IMR-90 (cell line): ENCODE measurements around the gene PHACTR3.

Experiments
- BHLHE40 ChIP-seq: fragments of 150-350 bp; IDR thresholded peaks from 2 replicates; pipeline ENCODE4 v1.6.1; 2016; ENCODE audit warnings: mild to moderate bottlenecking, low read depth, low read length
- CEBPB ChIP-seq: IDR thresholded peaks from 2 replicates; pipeline ENCODE4 v1.6.1; 2012; ENCODE audit warnings: low read depth, low read length, improper control_type of control experiment
- CHD1 ChIP-seq: IDR thresholded peaks from 2 replicates; pipeline ENCODE4 v1.6.1; 2012; ENCODE audit warnings: low read depth, low read length, improper control_type of control experiment
- CTCF ChIP-seq: conservative IDR thresholded peaks from 2 replicates; pipeline ENCODE4 v1.5.1; 2012; ENCODE audit warnings: mild to moderate bottlenecking, low read depth, low read length, improper control_type of control experiment
- ELK1 ChIP-seq: fragments of 150-350 bp; IDR thresholded peaks from 2 replicates; pipeline ENCODE4 v1.6.1; 2016; ENCODE audit warnings: low read depth, mild to moderate bottlenecking, low read length, moderate library complexity, borderline replicate concordance
- FOS ChIP-seq: fragments of 150-350 bp; IDR thresholded peaks from 2 replicates; pipeline ENCODE4 v1.6.1; 2016; ENCODE audit warnings: low read depth, low read length
- MAFK ChIP-seq: IDR thresholded peaks from 2 replicates; pipeline ENCODE4 v1.6.1; 2012; ENCODE audit warnings: low read depth, low read length, improper control_type of control experiment
- MAZ ChIP-seq: IDR thresholded peaks from 2 replicates; pipeline ENCODE4 v1.6.1; 2012; ENCODE audit warnings: low read depth, mild to moderate bottlenecking, low read length, improper control_type of control experiment, moderate library complexity, borderline replicate concordance
- POLR2A ChIP-seq: IDR thresholded peaks from 2 replicates; pipeline ENCODE4 v1.6.1; 2012; ENCODE audit warnings: mild to moderate bottlenecking, low read depth, low read length
- RCOR1 ChIP-seq: IDR thresholded peaks from 2 replicates; pipeline ENCODE4 v1.6.1; 2012; ENCODE audit warnings: mild to moderate bottlenecking, low read length, improper control_type of control experiment; ENCODE audit not compliant: insufficient replicate concordance
- RFX5 ChIP-seq: IDR thresholded peaks from 2 replicates; pipeline ENCODE4 v1.8.0; 2012; ENCODE audit warnings: low read depth, mild to moderate bottlenecking, low read length, moderate library complexity
- SMC3 ChIP-seq: fragments of 150-350 bp; IDR thresholded peaks from 2 replicates; pipeline ENCODE4 v1.6.1; 2016; ENCODE audit warnings: low read depth, mild to moderate bottlenecking, antibody characterized with exemption, low read length, moderate library complexity
- USF2 ChIP-seq: fragments of 150-350 bp; IDR thresholded peaks from 2 replicates; pipeline ENCODE4 v1.6.1; 2017; ENCODE audit warnings: mild to moderate bottlenecking, antibody characterized with exemption, low read length, low read depth

GRCh38 chr20:59746155-59746554 is 141.8 kb downstream of the PHACTR3 start:
- TF ChIP-seq CTCF (no peak), CEBPB (no peak), RFX5 (no peak), ELK1 (no peak), POLR2A (no peak), RCOR1 (no peak), FOS (no peak), MAFK (no peak), MAZ (no peak), SMC3 (no peak), CHD1 (no peak), BHLHE40 (no peak), USF2 (no peak)
